Activated T-cell treated with anti-CD3 and anti-CD28 coated beads, Interleukin-2, amount 50 U/mL, for 72 hours (primary cell): Measurements from ENCODE around the gene MFN2. TPM values are rescaled to one million over a fixed set of nuclear protein-coding genes. Genes with fewer than 3 reads are reported as not detected.
A peak's percentile ranks its signal among the peaks of the same experiment; 100 is the strongest.

Experiments used
- ATAC-seq, 2 donors: fragments of 150-1000 bp; cut with Tn5 transposase; replicated peaks in 1 of 2; 2 replicates each; pipeline ENCODE4 v1.10.0; 2021; ENCODE audit warnings: moderate library complexity in 2 of 2, mild to moderate bottlenecking in 1 of 2
- DNase-seq, 2 donors: peaks; one replicate each; pipeline ENCODE4 v3.0.0; 2021 to 2022; ENCODE audit warnings: mixed read lengths in 1 of 2
- H3K27ac Mint-ChIP-seq: one replicate; pipeline ENCODE4 v1.8.0; 2022; ENCODE audit warnings: mild to moderate bottlenecking, moderate library complexity, mixed read lengths
- H3K27me3 Mint-ChIP-seq: one replicate; pipeline ENCODE4 v1.8.0; 2022; ENCODE audit warnings: low read depth, mixed read lengths
- H3K36me3 Mint-ChIP-seq, 2 donors: one replicate each; pipeline ENCODE4 v1.8.0; 2022; ENCODE audit warnings: mixed read lengths in 2 of 2, mild to moderate bottlenecking in 1 of 2; ENCODE audit not compliant: insufficient read depth in 2 of 2
- H3K4me1 Mint-ChIP-seq: one replicate; pipeline ENCODE4 v1.8.0; 2022; ENCODE audit warnings: low read depth, mixed read lengths
- H3K4me3 Mint-ChIP-seq, 2 donors: one replicate each; pipeline ENCODE4 v1.8.0; 2022; ENCODE audit warnings: mild to moderate bottlenecking in 2 of 2, mixed read lengths in 2 of 2, moderate library complexity in 2 of 2
- H3K9me3 Mint-ChIP-seq, 2 donors: one replicate each; pipeline ENCODE4 v1.8.0; 2022; ENCODE audit warnings: mixed read lengths in 2 of 2
- total RNA-seq, 2 donors: library from RNA; stranded (reverse); gene quantifications; one replicate each; pipeline ENCODE4 v1.2.3, GENCODE V29; 2022

Gene MFN2
- total RNA-seq, 2 donors from 2014 or later: 54.8 to 66.1 TPM

DNA sequence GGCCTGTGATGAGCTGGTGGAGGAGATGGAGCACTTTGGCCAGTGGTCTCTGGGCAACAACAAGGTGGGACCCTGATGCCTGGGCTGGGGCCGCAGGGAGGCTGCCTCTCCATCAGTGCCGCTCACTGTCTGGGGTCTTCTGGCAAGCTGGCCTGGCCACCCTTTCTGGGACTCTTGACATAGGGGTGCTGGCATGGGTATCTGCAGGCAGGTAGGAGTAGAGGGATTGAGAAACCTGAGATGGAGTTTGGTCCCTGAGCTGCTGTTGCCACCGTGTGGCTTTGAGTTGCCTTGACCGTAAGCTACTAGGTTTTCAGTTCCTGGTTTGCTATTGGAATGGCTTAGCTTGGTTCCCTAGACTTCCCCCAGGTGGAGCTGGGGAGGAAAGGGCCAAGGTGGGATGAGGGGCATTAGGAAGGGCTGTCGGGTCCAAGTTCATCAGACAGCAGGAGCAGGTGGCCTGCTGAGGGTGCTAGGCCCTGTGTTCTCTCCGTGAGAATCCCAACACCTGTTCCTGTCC, 13.2 kb upstream of the MFN2 start:
- peaks cover 0 to 2% of the 10 kb centered on the region in 2 donors for H3K36me3 Mint-ChIP-seq
- no peak overlapping the region for H3K27ac Mint-ChIP-seq
- H3K9me3 Mint-ChIP-seq: no peaks in the 10 kb centered on the region
- no peak for ATAC-seq
- H3K4me3 Mint-ChIP-seq: no peak overlapping the region
- no peaks in the 10 kb centered on the region for H3K4me1 Mint-ChIP-seq
- DNase-seq: no peak
- no peaks in the 10 kb centered on the region for H3K27me3 Mint-ChIP-seq

DNA sequence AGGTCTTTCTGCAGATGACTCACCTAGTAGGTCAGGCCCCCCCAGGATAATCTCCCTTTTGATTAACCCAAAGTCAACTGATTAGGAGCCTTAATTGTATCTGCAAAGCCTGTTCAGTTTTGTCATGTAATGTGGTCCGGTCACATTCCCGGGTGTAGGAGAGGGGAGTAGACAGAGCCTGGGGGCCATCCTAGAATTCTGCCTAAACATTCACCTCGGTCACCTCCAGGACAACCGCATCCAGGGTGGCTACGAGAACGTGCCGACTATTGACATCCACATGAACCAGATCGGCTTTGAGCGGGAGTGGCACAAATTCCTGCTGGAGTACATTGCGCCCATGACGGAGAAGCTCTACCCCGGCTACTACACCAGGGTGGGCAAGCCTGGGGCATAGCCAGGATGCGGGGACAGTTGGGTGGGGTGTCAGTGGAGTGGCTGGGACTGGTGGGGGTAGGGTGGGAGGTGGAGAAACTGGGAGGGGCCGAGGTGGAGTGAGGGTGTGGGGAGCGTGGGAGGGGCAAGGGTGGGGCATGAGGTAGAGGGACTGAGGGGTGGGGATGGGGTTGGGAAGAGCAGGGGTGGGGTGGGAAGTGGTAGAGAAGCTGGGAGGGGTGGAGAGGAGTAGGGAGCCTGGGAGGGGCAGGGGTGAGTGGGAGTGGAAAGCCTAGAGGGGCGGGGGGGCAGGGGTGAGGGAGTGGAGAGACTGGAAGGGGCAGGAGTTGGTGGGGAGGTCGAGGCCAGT, 9.6 kb upstream of the MFN2 start:
- Mint-ChIP-seq H3K36me3 (peaks cover 0 to 6% of the 10 kb centered on the region in 2 donors), H3K27ac (no peak overlapping the region), H3K27me3 (no peaks in the 10 kb centered on the region), H3K4me3 (no peak overlapping the region), H3K9me3 (no peaks in the 10 kb centered on the region), H3K4me1 (peaks cover 8% of the 10 kb centered on the region)
- ATAC-seq (no peak), DNase-seq (no peak)

DNA sequence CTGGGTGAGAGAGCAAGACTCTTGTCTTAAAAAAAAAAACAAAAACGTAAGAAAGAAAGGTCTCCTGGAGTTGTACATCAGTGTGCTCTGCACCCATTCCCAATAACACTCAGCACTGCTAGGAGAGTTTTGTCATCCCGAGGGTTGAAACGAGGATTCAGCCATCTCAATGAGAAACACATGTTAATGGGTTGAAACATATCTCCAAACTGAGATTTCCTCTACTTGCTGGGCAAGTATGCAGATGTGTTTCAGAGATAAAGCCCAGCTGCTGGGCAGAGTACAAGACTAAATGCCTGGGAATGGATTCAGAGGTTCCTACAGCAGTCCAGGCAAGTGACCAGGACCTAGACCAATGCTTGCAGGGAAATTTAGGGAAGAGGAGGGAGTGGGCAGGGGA, 2.6 kb upstream of the MFN2 start:
- ATAC-seq: no peak
- no peak for DNase-seq
- Mint-ChIP-seq H3K27me3 (no peaks in the 10 kb centered on the region), H3K36me3 (peaks cover 5 to 14% of the 10 kb centered on the region in 2 donors), H3K4me1 (peaks cover 36% of the 10 kb centered on the region), H3K9me3 (no peaks in the 10 kb centered on the region), H3K4me3 (no peak overlapping the region), H3K27ac (no peak overlapping the region)

DNA sequence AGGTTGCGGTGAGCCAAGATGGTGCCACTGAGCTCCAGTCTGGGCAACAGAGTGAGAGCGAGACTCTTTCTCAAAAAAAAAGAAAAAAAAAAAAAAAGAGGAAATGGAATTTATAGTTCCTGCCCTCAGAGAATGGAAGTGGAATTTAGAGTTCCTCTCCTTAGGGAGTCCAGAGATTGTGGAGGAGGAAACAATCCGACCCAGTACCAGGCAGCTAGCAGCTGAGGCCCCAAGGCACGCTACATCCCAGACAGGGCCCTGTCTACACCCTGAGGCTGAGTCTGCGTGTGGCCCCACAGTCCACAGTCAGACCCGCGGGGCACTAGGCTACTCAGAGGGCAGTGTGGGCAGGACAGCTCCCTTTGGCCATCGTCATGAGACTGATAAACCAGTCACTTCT, 1.9 kb upstream of the MFN2 start:
- DNase-seq (no peak), ATAC-seq (no peak)
- no peaks in the 10 kb centered on the region for H3K9me3 Mint-ChIP-seq
- peaks cover 29% of the 10 kb centered on the region for H3K4me1 Mint-ChIP-seq
- H3K4me3 Mint-ChIP-seq: no peak overlapping the region
- H3K27me3 Mint-ChIP-seq: no peaks in the 10 kb centered on the region
- H3K36me3 Mint-ChIP-seq: peaks cover 5 to 13% of the 10 kb centered on the region in 2 donors
- no peak overlapping the region for H3K27ac Mint-ChIP-seq

DNA sequence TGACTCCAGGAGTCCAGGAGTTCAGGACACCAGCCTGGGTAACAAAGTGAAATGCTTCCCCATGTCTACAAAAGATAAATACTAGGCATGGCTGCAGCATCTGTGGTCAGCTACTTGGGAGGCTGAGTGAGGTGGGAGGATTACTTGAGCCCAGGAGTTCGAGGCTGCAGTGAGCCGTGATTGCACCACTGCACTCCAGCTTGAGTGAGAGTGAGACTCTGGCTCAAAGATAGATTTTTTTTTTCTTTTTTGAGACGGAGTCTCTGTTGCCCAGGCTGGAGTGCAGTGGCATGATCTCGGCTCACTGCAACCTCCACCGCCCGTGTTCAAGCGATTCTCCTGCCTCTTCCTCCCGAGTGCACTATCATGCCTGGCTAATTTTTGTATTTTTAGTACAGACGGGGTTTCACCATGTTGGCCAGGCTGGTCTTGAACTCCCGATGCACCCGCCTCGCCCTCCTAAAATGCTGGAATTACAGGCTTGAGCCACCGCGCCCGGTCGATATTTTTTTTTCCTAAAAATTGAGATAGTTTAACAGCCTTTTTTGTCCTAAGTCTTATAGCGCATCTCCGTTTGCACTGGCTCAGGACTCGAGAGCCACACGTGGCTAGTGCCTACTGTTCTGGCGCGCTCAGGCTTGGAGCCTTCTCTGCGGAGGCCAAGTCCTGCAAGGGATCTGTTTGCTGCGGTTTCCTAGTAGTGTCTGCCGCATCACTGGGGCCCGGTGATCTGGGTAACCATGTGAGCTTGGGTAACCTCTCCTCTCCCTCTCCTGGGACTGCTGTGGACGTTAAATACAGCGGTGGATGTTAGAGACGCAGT, 1.0 kb upstream of the MFN2 start:
- DNase-seq (no peak), ATAC-seq (no peak)
- peak overlapping the region; percentile 93 for H3K27ac Mint-ChIP-seq
- H3K27me3 Mint-ChIP-seq: no peaks in the 10 kb centered on the region
- peak overlapping the region; percentile 97 to 98 for H3K4me3 Mint-ChIP-seq
- no peaks in the 10 kb centered on the region for H3K9me3 Mint-ChIP-seq
- peaks cover 7 to 14% of the 10 kb centered on the region in 2 donors for H3K36me3 Mint-ChIP-seq
- peaks cover 33% of the 10 kb centered on the region for H3K4me1 Mint-ChIP-seq

DNA sequence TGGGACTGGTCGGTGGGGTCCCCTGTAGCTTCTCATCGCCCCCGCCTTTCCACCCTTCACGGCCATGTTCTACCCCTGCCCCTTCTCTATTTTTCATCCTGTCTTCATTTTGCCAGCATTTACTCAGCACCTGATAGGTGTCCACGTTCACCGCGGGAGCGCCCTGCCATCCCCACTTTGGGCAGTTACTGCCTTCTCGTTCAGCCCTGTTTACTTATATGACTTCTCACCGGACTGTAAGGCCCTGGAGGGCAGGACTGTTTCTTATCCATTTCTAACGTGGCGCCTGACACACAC, 380 bp downstream of the MFN2 start:
- peaks cover 7 to 10% of the 10 kb centered on the region in 2 donors for H3K36me3 Mint-ChIP-seq
- peak overlapping the region; percentile 97 to 98 for H3K4me3 Mint-ChIP-seq
- H3K9me3 Mint-ChIP-seq: no peaks in the 10 kb centered on the region
- DNase-seq: no peak
- peak overlapping the region; percentile 97 for H3K27ac Mint-ChIP-seq
- no peaks in the 10 kb centered on the region for H3K27me3 Mint-ChIP-seq
- peaks cover 37% of the 10 kb centered on the region for H3K4me1 Mint-ChIP-seq
- no peak for ATAC-seq

DNA sequence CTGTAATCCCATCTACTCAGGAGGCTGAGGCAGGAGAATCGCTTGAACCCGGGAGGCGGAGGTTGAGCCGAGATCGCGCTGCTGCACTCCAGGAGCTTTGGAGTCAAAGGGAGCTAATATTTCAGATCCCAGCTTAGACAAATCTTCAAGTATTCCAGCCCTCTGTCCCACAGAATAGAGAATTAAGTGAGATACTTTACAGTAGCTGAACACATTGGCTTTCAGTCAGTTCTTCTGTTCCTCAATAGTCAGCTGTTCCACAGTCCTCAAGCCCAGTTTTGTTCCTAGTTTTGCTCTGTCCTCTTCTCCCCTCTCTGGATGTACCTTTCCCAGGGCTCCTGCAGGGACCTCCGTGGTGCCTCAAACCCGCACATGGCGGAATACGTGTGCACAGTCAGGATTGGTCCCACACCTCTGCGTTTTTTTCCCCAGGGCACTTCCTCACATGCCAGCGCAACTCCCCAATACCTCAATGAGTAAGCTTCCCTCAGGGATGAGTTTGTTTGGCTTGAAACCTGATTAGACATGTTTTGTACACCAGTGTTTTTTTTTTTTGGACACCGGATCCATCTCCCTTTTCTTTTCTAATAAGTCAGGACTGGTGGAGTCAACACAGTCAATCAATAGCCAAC, 1.2 kb downstream of the MFN2 start:
- Mint-ChIP-seq H3K9me3 (no peaks in the 10 kb centered on the region), H3K27ac (peak overlapping the region; percentile 97), H3K4me1 (peaks cover 37% of the 10 kb centered on the region), H3K4me3 (peak overlapping the region; percentile 97 to 98), H3K27me3 (no peaks in the 10 kb centered on the region), H3K36me3 (peaks cover 9 to 13% of the 10 kb centered on the region in 2 donors)
- DNase-seq (no peak), ATAC-seq (no peak)

DNA sequence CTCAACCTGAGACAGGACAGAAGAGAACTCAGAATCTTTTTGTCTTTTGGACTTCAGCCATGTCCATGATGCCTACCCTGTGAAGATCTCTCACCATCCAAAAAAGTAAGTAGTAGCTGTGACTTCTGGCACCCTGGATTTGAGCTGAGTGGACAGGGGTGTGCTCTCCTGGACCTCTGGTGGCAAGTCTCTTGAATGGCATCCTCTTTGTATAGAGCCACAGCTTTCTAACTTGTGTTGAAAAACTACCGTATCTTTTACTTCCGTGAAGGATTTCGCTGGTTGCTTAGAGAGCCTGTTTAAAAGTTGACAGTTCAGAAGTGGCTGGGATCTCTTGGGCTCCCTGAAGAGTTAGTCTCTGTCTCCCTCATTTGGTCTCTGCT, 1.8 kb downstream of the MFN2 start:
- Mint-ChIP-seq H3K4me1 (peaks cover 37% of the 10 kb centered on the region), H3K27me3 (no peaks in the 10 kb centered on the region), H3K27ac (peak overlapping the region; percentile 97), H3K36me3 (peaks cover 9 to 13% of the 10 kb centered on the region in 2 donors), H3K9me3 (no peaks in the 10 kb centered on the region), H3K4me3 (peak overlapping the region; percentile 97 to 98)
- DNase-seq: no peak
- no peak for ATAC-seq

DNA sequence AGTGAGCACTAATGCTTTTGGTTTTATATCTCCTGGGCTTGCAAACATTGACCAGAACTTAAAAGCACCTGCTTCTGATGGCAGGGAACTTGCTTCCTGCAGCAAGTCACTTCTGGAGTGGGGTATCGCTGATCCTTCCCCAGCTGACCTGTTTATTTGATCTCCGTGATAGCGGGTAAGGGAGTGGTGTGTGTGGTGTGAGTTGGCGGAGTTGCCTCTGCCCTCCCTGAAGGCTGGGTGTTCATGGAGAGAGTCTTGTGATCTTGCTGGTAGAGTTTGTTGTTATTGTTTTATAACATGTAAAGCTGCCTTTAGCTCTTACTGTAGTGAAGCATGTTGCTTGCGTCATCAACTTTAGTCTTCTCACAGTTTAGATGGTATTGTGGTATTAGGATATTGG, 3.9 kb downstream of the MFN2 start:
- Mint-ChIP-seq H3K36me3 (peaks cover 9 to 16% of the 10 kb centered on the region in 2 donors), H3K27me3 (no peaks in the 10 kb centered on the region), H3K4me3 (no peak overlapping the region), H3K9me3 (no peaks in the 10 kb centered on the region), H3K4me1 (peaks cover 37% of the 10 kb centered on the region), H3K27ac (no peak overlapping the region)
- DNase-seq (no peak), ATAC-seq (no peak)

DNA sequence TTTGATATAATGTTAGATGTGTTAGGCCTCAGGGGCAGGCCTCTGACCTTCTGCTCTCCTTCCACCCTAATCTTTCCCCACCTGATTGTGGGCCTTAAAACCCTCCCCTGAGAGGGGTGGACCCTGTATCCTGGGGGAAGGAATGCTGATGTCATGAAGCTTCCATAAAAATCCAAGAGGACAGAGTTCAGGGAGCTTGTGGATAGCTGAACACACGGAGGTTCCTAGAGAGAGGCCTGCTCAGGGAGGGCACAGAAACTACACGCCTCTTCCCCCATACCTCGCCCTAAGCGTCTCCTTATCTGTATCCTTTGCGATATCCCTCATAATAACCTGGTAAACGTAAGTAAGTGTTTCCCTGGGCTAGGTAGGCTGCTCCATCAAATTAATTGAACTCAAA, 4.3 kb downstream of the MFN2 start:
- no peak for ATAC-seq

DNA sequence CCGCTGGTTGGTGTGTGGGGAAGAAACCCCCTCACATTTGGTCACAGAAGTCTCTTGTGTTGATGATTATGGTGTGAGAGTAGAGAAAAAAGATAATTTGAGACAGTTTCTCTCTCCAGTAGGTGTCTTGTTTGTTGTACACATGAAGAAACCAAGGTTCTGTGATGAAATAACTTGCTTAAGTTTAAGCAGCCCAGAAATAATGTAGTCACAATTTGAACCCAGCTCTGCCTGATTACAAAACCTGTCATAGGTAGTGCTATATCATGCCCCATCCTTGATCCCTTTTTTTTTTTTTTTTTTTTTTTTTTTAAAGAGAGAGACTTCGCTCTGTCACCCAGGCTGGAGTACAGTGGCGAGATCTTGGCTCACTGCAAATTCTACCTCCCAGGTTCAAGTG, 4.9 kb downstream of the MFN2 start:
- Mint-ChIP-seq H3K27me3 (no peaks in the 10 kb centered on the region), H3K4me1 (peaks cover 34% of the 10 kb centered on the region), H3K27ac (no peak overlapping the region), H3K4me3 (no peak overlapping the region), H3K36me3 (peaks cover 9 to 20% of the 10 kb centered on the region in 2 donors), H3K9me3 (no peaks in the 10 kb centered on the region)
- DNase-seq (no peak), ATAC-seq (no peak)

More for the DNA sequence above, 4.3 kb downstream of the MFN2 start:
- peaks cover 33% of the 10 kb centered on the region for H3K4me1 Mint-ChIP-seq
- no peaks in the 10 kb centered on the region for H3K9me3 Mint-ChIP-seq
- H3K36me3 Mint-ChIP-seq: peaks cover 9 to 18% of the 10 kb centered on the region in 2 donors
- no peak for DNase-seq
- no peak overlapping the region for H3K27ac Mint-ChIP-seq
- H3K4me3 Mint-ChIP-seq: no peak overlapping the region
- no peaks in the 10 kb centered on the region for H3K27me3 Mint-ChIP-seq

DNA sequence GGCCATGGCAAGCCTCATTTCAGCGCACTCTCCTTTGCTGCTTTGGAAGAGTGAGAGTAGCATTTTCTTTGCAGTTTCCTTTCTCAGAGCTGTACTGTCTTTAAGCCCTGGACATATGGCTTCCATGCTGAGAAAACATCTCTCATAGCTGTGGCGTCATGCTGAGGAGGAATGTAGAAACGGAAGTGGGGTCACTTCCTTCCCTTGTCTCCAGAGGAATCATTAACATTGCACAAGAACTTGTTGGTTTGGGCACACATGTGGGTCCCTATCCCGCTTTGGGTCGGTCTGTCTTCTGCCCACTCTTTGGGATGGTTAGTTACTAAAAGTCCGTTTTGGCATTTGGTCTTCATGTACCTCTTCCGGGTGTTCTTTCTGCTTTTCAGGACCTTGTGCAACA, 5.6 kb downstream of the MFN2 start:
- no peak overlapping the region for H3K4me3 Mint-ChIP-seq
- peak overlapping the region; percentile 4 for H3K27ac Mint-ChIP-seq
- DNase-seq (no peak), ATAC-seq (no peak)
- H3K9me3 Mint-ChIP-seq: no peaks in the 10 kb centered on the region
- no peaks in the 10 kb centered on the region for H3K27me3 Mint-ChIP-seq
- peaks cover 37% of the 10 kb centered on the region for H3K4me1 Mint-ChIP-seq
- peaks cover 7 to 18% of the 10 kb centered on the region in 2 donors for H3K36me3 Mint-ChIP-seq

DNA sequence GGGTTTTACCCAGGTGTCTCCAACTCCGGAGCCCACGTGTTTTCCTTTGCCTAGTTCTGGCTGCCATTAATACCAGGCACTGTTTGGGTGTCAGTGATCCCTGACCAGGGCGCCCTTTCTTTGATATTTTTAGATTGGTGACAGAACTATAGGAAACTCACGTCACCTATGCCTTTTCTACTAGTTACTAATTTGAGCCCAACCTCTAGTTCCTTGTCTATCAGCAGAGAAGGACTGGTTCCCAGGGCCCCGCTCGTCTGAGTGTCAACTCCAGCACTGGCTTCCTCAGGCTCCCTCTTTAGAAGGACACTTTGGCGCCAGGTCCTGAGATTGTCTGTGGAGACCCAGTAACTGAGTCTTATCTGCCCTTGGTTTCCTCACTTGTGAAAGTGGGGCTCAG, 9.4 kb downstream of the MFN2 start:
- peaks cover 4 to 24% of the 10 kb centered on the region in 2 donors for H3K36me3 Mint-ChIP-seq
- DNase-seq (no peak), ATAC-seq (no peak)
- no peak overlapping the region for H3K4me3 Mint-ChIP-seq
- H3K4me1 Mint-ChIP-seq: peaks cover 12% of the 10 kb centered on the region
- H3K27ac Mint-ChIP-seq: no peak overlapping the region
- no peaks in the 10 kb centered on the region for H3K27me3 Mint-ChIP-seq
- no peaks in the 10 kb centered on the region for H3K9me3 Mint-ChIP-seq
